SH-SY5Y (cell line): ENCODE results near the gene PDLIM7.

ENCODE experiments used
- GATA2 ChIP-seq: IDR thresholded peaks from 2 replicates; pipeline ENCODE4 v1.6.1; 2011; ENCODE audit warnings: mild to moderate bottlenecking, low read depth, low read length
- GATA3 ChIP-seq: IDR thresholded peaks from 2 replicates; pipeline ENCODE4 v1.6.1; 2011; ENCODE audit warnings: low read depth, mild to moderate bottlenecking, low read length, moderate library complexity

PDLIM7 gene

GRCh38 chr5:177492841-177493240 is 4.6 kb downstream of the PDLIM7 start:
- TF ChIP-seq GATA3 (no peak), GATA2 (no peak)

GRCh38 chr5:177491983-177492746 is 5.2 kb downstream of the PDLIM7 start:
- TF ChIP-seq GATA2 = no peak
- TF ChIP-seq GATA3 = no peak

GRCh38 chr5:177491429-177491945 is 5.9 kb downstream of the PDLIM7 start:
- TF ChIP-seq GATA2 = no peak
- no peak for TF ChIP-seq GATA3

GRCh38 chr5:177490992-177491391 is 6.4 kb downstream of the PDLIM7 start:
- TF ChIP-seq GATA3 (no peak), GATA2 (no peak)

GRCh38 chr5:177490311-177490991 is 7.0 kb downstream of the PDLIM7 start:
- TF ChIP-seq GATA2 (no peak), GATA3 (no peak)

DNA sequence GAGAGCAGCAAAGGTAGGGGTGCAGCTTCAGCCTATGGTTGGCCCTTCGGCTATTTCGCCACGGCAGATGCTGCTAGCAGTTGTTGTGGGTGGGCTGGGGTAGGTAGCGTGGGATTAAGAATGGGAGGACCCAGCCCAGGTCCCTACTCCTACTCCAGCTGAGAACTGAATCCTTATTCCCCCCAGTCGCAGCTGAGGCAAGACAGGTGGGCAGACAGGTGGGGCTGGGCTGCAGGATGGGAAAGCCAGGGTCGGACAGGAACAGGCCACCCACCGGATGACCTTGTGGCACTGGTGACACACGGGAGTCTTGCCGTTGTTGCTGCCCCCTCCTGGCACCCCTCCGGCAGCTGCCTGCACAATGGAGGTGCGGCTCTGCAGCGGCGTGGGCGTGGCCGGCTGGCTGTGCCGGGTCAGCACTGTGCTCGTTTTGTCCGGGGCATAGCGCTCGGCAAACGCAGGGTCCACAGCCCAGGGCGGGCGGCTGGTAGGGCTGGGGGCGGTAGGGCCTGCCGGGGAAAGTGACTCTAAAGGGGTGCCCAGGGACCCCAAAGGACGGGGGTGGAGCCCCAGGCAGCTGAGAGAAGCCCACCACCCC is 8.2 kb downstream of the PDLIM7 start:
- TF ChIP-seq GATA2 = no peak

- TF ChIP-seq GATA2 (no peak), GATA3 (no peak)
Observed at GRCh38 chr5:177487975-177488374, 9.4 kb downstream of the PDLIM7 start.

- TF ChIP-seq GATA2 (no peak), GATA3 (no peak)
Observed at GRCh38 chr5:177487144-177487543, 10.3 kb downstream of the PDLIM7 start.

DNA sequence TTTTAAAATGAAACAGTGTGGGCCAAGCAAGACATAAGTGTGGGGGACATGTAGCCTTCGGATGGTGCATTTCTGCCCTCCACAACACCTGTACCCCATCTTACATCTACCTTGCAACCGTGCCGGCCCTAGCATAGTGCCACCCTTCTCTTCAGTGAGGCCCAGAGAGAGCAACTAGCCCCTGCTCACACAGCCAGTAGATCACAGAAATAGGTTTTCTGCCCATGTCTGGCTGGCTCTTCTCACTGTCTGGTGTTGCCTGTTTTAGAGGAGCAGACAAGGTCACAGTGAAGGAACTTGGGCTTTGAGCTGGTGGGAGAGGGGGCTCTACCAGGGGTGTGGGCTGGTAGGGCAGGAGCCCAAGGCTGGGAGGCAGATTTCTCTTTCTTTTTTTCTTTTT is 11.1 kb downstream of the PDLIM7 start:
- TF ChIP-seq GATA2 (no peak), GATA3 (no peak)

DNA sequence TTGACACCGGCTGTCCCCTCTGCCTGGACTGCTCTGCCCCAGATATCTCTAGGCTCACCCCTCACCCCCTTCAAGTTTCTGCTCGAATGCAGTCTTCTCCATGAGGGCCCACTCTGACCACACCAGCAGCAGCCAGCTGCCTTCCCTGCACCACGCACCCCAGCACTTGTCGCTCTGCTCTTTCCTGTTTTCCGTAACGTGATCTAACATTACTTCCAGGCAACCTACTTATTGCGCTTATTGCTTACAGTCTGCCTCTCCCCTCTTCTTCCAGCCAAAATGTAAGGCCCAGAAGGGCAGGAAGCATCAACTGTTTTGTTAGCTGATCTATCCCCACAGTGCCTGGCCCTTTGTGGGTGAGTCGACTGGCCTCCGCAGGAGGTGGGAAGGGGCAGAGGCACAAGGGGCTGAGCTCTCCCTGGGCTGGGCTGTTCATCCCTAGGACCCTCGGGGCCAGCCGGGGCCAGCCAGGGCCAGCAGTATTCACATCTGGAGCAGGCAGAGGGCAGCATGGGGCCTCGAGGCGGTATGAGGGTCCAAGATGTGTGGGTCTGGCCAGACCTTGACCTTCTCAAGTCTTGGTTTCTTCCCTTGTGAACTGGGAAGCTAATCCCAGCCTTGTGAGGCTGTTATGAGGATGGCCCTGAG is 12.4 kb downstream of the PDLIM7 start:
- TF ChIP-seq GATA3 = no peak
- no peak for TF ChIP-seq GATA2

GRCh38 chr5:177483994-177484901 is 13.2 kb downstream of the PDLIM7 start:
- TF ChIP-seq GATA3 = no peak
- TF ChIP-seq GATA2 = no peak

DNA sequence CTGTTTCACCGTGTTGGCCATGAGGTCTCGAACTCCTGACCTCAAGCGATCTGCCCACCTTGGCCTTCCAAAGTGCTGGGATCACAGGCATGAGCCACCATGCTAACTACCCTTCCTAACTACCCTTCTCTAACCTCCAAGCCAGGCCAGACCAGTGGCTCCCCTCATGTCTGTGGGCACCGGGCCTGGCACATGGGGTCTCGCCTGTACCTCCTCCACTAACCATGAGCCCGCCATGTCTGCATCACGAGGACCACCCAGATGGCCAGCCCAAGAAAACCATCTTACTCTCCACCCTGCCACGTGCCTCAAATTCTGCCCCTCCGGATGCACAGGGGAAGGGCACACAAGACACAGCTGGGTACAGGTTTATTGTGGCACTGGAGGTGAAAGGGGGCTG is 14.4 kb downstream of the PDLIM7 start:
- TF ChIP-seq GATA3 = no peak
- TF ChIP-seq GATA2 = no peak

DNA sequence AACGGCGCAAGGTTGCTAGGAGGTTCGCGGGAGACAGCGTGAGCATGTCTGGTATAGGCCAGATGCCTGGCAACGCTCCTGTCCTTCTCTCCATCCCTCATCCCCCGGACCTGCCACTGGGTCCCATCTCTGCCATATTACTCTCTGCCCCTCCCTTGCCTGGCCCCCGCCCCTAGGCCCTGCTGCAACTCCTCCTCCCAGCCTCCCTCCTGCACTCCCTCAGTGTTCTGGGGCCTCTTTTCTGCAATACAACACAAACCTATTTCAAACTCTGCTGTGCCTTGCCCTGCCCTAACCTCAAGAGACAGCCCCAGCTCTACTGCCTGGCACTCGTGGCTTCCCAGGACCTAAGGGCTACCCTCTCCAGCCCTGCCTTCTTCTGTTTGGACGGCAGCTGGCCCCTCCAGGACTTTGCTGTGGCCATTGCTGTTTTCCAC is 15.0 kb downstream of the PDLIM7 start:
- TF ChIP-seq GATA2 (no peak), GATA3 (no peak)

- TF ChIP-seq GATA3 (no peak), GATA2 (no peak)
Observed at GRCh38 chr5:177479774-177480173, 17.6 kb downstream of the PDLIM7 start.
